K562 treated with DMSO at 1 percent for 24 hours (cell line): Measurements from ENCODE around the gene WDR4. TPM values are rescaled to one million over a fixed set of nuclear protein-coding genes. Genes with fewer than 3 reads are reported as not detected.

Experiments used
- total RNA-seq: library from RNA; unstranded; fragments of 300-600 nt; gene quantifications from 2 replicates; pipeline ENCODE4 v1.2.3, GENCODE V29; 2022; ENCODE audit warnings: low read depth; ENCODE audit not compliant: insufficient read depth

WDR4 gene, protein sequence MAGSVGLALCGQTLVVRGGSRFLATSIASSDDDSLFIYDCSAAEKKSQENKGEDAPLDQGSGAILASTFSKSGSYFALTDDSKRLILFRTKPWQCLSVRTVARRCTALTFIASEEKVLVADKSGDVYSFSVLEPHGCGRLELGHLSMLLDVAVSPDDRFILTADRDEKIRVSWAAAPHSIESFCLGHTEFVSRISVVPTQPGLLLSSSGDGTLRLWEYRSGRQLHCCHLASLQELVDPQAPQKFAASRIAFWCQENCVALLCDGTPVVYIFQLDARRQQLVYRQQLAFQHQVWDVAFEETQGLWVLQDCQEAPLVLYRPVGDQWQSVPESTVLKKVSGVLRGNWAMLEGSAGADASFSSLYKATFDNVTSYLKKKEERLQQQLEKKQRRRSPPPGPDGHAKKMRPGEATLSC
- total RNA-seq = 16.8 and 22.1 TPM in 2 replicates

DNA sequence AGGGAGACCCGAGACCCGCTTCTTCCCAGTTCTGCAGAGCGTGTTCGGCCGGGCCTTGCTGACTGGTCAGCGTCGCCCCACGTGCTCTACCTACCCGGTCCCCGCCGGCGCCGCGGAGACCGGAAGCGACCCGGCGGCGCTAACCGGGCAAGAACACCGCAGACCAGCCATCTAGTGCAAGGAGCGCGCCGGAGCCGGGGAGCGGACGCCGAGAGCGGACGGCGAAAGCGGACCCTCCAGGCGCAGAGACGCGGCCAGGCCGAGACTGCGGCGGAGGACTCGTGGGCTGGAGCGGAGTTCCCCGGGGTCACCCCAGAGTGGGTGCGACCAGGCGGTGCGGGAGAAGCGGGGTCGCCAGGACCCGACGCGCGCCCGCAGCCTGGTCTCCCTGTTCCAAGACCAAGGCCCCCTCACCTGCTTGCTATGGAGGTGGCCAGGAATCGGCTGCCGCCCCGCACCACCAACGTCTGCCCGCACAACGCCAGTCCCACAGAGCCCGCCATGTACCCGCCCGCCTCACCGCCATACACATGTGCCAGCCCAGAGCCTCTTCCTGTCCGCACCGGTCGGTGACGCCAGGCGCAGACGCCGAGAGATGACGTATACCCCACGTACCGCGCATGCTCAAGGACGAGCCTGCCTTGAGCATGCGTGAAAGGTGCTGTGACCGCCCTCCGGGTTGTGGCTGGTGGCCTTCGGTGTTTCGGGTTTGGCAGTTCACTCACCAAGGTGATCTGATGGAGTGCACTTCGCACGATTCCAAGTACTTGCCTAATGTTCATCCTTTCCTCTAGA is at the start of gene WDR4:
Gene WDR4, minus strand, starts transcription at position 547 of the 795 bp plus-strand sequence. Its CDS starts 44 bp downstream, at position 503.

DNA sequence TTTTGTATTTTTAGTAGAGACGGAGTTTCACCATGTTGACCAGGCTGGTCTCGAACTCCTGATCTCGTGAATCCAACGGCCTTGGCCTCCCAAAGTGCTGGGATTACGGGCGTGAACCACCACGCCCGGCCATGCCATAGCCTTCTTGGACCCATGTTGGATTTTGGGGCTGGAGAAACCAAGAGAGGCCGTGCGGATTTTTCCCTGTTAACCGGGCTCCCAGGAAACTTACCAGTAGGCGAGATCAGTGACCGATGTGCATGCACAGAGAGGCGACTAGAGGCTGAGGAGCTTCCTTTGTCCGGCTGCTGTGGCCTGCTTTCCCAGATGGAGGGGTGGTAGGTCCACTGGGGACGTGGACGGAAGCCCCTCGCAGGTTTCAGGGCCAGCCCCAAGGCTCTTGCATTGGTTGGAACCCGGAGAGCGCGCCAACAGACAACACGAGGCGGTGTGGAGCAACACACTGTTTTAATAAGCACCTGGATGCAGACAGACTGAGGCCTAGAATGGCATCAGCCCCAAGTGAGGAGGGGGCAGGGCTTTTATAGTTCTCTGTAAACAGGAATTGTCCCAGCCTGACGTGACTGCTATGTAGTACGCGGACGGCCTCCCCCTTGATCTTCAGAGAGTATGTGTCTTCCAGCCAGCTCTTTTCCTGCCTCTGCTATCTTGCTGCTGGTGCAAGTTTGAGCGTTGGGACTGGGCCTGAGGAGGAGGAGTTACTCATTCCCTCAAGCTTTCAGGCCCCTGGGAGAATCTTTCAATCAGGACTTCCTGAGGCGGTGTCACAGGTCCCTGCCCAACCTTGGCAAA is 46.0 kb upstream of the WDR4 start, which contains the start of gene ERVH48-1:
Gene ERVH48-1, minus strand, starts transcription at position 517 of the 813 bp plus-strand sequence. CDS start 6,624 bp downstream, outside the sequence.

DNA sequence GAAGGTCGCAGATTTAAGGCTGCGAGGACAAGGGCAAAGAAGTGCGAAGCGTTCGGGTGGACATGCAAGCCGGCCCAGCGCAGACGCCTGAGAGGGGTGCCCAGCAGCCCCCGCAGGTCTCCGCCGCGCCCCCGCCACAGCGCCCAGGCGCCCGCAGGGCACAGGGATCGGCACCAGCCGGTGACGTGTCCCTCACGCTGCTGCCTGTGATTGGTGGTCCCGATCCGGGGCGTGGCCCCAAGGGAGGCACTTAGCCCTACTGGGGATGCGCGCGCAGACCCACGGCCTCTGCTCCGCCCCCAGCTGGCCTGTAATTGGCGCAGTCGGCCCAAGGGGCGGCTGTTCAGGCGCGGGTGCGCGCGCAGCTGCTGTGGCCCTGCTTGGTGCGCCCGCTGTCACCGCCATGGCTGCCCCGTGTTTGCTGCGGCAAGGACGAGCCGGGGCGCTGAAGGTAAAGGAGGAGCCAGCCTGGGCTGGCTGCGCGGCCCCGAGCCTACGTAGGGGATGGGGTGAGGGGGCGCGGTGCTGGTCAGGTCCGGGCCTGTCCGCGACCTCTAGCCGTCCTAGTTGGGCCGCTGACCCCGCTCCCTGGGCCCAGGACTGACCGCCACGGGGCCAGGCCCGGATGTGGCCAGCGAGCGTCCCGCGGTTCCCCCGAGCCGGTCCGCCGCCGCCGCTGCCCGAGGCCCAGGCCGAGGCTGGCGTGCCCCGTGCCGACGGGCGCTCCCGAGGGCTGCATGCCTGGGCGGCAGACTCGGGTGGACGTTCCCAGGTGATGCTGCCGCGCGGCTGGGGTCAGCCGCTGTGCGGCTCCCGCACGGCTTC is 13.8 kb upstream of the WDR4 start, which contains the start of gene NDUFV3:
Gene NDUFV3, plus strand, starts transcription at position 379 of the 825 bp plus-strand sequence. Its CDS starts 25 bp downstream, at position 404.

Other genes with a start within 250 kb of the WDR4 start
- 0.15 and 0.23 TPM in 2 replicates for gene PDE9A, start 225.9 kb downstream of the WDR4 start, total RNA-seq
- gene NDUFV3, start 13.8 kb upstream of the WDR4 start, total RNA-seq = 52.2 and 53.3 TPM in 2 replicates
- gene ERVH48-1, start 46.1 kb upstream of the WDR4 start, total RNA-seq = not detected in 2 replicates
- gene PKNOX1, start 95.0 kb upstream of the WDR4 start, total RNA-seq = 5.7 and 7.3 TPM in 2 replicates
- gene CBS, start 196.3 kb upstream of the WDR4 start, total RNA-seq = 287 and 319 TPM in 2 replicates
- gene U2AF1, start 228.0 kb upstream of the WDR4 start, total RNA-seq = 60.5 and 77.0 TPM in 2 replicates